ENCODE measurements around the gene GCKR. TPM values are rescaled to one million over a fixed set of nuclear protein-coding genes. Genes with fewer than 3 reads are reported as not detected.

GCKR gene, protein sequence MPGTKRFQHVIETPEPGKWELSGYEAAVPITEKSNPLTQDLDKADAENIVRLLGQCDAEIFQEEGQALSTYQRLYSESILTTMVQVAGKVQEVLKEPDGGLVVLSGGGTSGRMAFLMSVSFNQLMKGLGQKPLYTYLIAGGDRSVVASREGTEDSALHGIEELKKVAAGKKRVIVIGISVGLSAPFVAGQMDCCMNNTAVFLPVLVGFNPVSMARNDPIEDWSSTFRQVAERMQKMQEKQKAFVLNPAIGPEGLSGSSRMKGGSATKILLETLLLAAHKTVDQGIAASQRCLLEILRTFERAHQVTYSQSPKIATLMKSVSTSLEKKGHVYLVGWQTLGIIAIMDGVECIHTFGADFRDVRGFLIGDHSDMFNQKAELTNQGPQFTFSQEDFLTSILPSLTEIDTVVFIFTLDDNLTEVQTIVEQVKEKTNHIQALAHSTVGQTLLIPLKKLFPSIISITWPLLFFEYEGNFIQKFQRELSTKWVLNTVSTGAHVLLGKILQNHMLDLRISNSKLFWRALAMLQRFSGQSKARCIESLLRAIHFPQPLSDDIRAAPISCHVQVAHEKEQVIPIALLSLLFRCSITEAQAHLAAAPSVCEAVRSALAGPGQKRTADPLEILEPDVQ
- total RNA-seq (2021; ENCODE audit: unreplicated experiment), result not detected
- 0.09 and 0.11 TPM in 2 replicates for polyA plus RNA-seq (2012)
- percentile 17 among the genes with signal in this experiment for Bru-seq, nascent RNA
- percentile 19 among the genes with signal in this experiment for BruChase-seq, experiment 1, labeled RNA remaining after a 6-hour chase
- BruChase-seq, experiment 2, labeled RNA remaining after a 2-hour chase, result percentile 14 among the genes with signal in this experiment
- long read RNA-seq, result 0 reads

DNA sequence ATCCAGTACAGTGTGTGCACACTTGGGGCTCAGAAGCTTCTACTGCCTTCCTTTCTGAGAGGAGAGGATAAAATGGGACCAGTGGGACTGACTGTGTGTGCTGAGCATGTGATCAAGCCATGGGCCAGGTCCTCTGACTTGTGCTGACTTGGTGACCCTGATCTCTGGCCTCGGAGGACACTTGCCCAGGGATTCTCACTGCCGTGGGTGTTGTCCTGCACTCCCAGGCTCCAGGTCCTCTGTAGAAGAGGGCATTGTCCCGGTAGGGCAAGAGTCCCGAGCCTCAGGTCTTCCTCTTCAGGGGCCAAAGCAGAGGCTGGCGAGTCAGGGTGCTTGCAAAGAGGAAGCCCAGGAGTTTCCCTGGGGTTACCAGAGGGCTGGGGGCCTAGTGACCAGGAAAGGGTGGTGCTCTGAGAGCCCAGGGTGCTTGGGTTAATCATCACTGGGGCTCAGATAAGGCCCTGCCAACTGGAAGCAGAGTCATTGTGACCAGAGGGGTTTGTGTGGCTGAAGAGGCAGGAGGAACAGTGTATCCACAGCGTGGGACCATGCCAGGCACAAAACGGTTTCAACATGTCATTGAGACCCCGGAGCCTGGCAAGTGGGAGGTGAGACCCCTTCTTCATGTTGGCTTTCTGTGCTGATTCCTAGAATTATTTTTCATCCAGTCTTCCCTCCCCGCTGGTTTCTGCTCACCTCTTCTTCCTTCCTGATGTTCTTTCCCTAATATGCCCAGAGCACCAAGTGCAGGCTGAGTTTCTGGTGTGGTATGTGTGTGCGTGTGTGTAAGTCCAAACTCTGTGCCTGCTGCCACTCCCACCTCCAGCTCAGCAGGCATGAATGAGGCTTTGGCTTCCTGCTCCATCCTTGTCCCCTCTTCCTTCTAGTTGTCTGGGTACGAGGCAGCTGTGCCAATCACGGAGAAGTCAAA, at the start of gene GCKR:
GCKR (plus strand) TSS at position 483 of the 931 bp plus-strand sequence; CDS start at position 549, 66 bp downstream.
- BruUV-seq (replicated peaks), result no TSS peak

More for the DNA sequence above, at the start of gene GCKR:
- H3K27ac ChIP-seq (ENCODE audit: low read depth, low read length), result no peak within 1 kb of the TSS
- no peak for ATAC-seq
- TF ChIP-seq JUND (IDR thresholded peaks at IDR 0.05) (no peak), POLR2AphosphoS5 (IDR thresholded peaks at IDR 0.05; ENCODE audit: low read depth, low read length) (no peak), EZH2phosphoT487 (IDR thresholded peaks at IDR 0.05; ENCODE audit: borderline replicate concordance) (no peak), YY1 (IDR thresholded peaks at IDR 0.05; ENCODE audit: extremely low read depth, insufficient replicate concordance, low read depth, low read length) (no peak), SP1 (IDR thresholded peaks at IDR 0.05; ENCODE audit: low read depth) (no peak), RAD21 (IDR thresholded peaks at IDR 0.05; ENCODE audit: low read depth) (no peak), CEBPB (IDR thresholded peaks at IDR 0.05; ENCODE audit: low read depth) (no peak), SRF (IDR thresholded peaks at IDR 0.05; ENCODE audit: low read depth) (no peak), CBX3 (IDR thresholded peaks at IDR 0.05; ENCODE audit: low read depth) (no peak), POLR2A (IDR thresholded peaks at IDR 0.05; ENCODE audit: borderline replicate concordance, extremely low read depth, insufficient read depth, insufficient read length) (no peak), FOSL1 (IDR thresholded peaks at IDR 0.05; ENCODE audit: low read depth) (no peak), EGR1 (IDR thresholded peaks at IDR 0.05; ENCODE audit: low read depth) (no peak), TCF7L2 (IDR thresholded peaks at IDR 0.05; ENCODE audit: borderline replicate concordance, extremely low read depth, insufficient read depth, insufficient read length) (no peak), ELF1 (IDR thresholded peaks at IDR 0.05; ENCODE audit: borderline replicate concordance, low read depth) (no peak), EZH2 (IDR thresholded peaks at IDR 0.05) (no peak)
- TF ChIP-seq, protein P1, sequence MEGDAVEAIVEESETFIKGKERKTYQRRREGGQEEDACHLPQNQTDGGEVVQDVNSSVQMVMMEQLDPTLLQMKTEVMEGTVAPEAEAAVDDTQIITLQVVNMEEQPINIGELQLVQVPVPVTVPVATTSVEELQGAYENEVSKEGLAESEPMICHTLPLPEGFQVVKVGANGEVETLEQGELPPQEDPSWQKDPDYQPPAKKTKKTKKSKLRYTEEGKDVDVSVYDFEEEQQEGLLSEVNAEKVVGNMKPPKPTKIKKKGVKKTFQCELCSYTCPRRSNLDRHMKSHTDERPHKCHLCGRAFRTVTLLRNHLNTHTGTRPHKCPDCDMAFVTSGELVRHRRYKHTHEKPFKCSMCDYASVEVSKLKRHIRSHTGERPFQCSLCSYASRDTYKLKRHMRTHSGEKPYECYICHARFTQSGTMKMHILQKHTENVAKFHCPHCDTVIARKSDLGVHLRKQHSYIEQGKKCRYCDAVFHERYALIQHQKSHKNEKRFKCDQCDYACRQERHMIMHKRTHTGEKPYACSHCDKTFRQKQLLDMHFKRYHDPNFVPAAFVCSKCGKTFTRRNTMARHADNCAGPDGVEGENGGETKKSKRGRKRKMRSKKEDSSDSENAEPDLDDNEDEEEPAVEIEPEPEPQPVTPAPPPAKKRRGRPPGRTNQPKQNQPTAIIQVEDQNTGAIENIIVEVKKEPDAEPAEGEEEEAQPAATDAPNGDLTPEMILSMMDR (IDR thresholded peaks at IDR 0.05 in 2 of 3, conservative IDR thresholded peaks at IDR 0.05 in 1 of 3; ENCODE audit: borderline replicate concordance in 1 of 3, insufficient read depth in 1 of 3, low read depth in 2 of 3, low read length in 2 of 3), result no peak
- TF ChIP-seq, protein P2, sequence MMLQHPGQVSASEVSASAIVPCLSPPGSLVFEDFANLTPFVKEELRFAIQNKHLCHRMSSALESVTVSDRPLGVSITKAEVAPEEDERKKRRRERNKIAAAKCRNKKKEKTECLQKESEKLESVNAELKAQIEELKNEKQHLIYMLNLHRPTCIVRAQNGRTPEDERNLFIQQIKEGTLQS (IDR thresholded peaks at IDR 0.05), result no peak
- TF ChIP-seq, protein P3, sequence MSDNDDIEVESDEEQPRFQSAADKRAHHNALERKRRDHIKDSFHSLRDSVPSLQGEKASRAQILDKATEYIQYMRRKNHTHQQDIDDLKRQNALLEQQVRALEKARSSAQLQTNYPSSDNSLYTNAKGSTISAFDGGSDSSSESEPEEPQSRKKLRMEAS (IDR thresholded peaks at IDR 0.05), result no peak
- CTCF ChIA-PET, result no interaction called here
- H3K9me2 ChIP-seq (ENCODE audit: insufficient read depth), result no peaks in the 10 kb centered on the region
- H3K36me3 ChIP-seq (ENCODE audit: control insufficient read depth in 1 of 2, insufficient read depth in 2 of 2, low read length in 2 of 2), result no peaks in the 10 kb centered on the region
- peaks cover 8% of the 10 kb centered on the region; the same call in 1 of the 2 replicates for H3K27me3 ChIP-seq (ENCODE audit: insufficient read depth, low read length)
- H3K79me2 ChIP-seq (ENCODE audit: insufficient read depth, low read length), result no peaks in the 10 kb centered on the region
- H3K9ac ChIP-seq (ENCODE audit: low read length), result no peak within 1 kb of the TSS
- H3K4me1 ChIP-seq (ENCODE audit: control insufficient read depth in 1 of 2, insufficient read depth in 2 of 2, low read length in 2 of 2), result peaks cover 0 to 10% of the 10 kb centered on the region in 2 experiments; a peak in 1 of 4 replicates
- RAD21 ChIA-PET (ENCODE audit: low non-redundant PET in 1 of 2, low total read pairs in 2 of 2, uncharacterized antibody in 2 of 2, unreplicated experiment in 2 of 2), result no interaction called here
- no peaks in the 10 kb centered on the region for H3K9me3 ChIP-seq (ENCODE audit: control insufficient read depth in 1 of 2, insufficient read depth in 1 of 2, low read depth in 1 of 2, low read length in 2 of 2)
- POLR2A ChIA-PET, result no interaction called here
- peak within 1 kb of the TSS; percentile 76; the same call in 1 of the 2 replicates for H3K4me2 ChIP-seq (ENCODE audit: low read length)
- no peaks in the 10 kb centered on the region for H4K20me1 ChIP-seq (ENCODE audit: insufficient read depth)
- no peak for DNase-seq (ENCODE audit: low read depth, low spot score)
- H2AFZ ChIP-seq (ENCODE audit: low read depth, low read length, poor library complexity, severe bottlenecking), result peak within 1 kb of the TSS; percentile 67
- no peak within 1 kb of the TSS for H3K4me3 ChIP-seq (replicated peaks in 1 of 2; ENCODE audit: low read depth in 1 of 2, low read length in 2 of 2)
- intact Hi-C loops (cut with micrococcal nuclease), result no loop called here

Data from HCT116 (cell line).